Activated naive CD4-positive, alpha-beta T cell treated with anti-CD3 and anti-CD28 coated beads, Interleukin-2, amount 10 ng/mL, durations not matched to agents 7 days and 5 days (primary cell): ENCODE data around the gene ARMC3.

Source experiments
- CTCF ChIA-PET: fragments of 350-600 bp; sonication (Branson Sonifier 250); formaldehyde crosslinking; loops from one replicate; lab custom pipeline; 2021; ENCODE audit warnings: antibody characterized with exemption; lab: Charles Lee
- DNase-seq: peaks from one replicate; pipeline ENCODE4 v3.0.0-alpha.2; 2020
- H3K27ac Mint-ChIP-seq: one replicate; pipeline ENCODE4 v1.8.0; 2021; ENCODE audit warnings: mild to moderate bottlenecking, moderate library complexity, mixed read lengths
- H3K27me3 Mint-ChIP-seq: one replicate; pipeline ENCODE4 v1.8.0; 2021; ENCODE audit warnings: mild to moderate bottlenecking, mixed read lengths
- H3K36me3 Mint-ChIP-seq: one replicate; pipeline ENCODE4 v1.8.0; 2021; ENCODE audit warnings: mixed read lengths
- H3K4me1 Mint-ChIP-seq: one replicate; pipeline ENCODE4 v1.8.0; 2021; ENCODE audit warnings: mixed read lengths
- H3K4me3 Mint-ChIP-seq: one replicate; pipeline ENCODE4 v1.8.0; 2021; ENCODE audit warnings: mild to moderate bottlenecking, moderate library complexity, mixed read lengths
- H3K9me3 Mint-ChIP-seq: one replicate; pipeline ENCODE4 v1.8.0; 2021; ENCODE audit warnings: mixed read lengths

The ARMC3 gene

DNA sequence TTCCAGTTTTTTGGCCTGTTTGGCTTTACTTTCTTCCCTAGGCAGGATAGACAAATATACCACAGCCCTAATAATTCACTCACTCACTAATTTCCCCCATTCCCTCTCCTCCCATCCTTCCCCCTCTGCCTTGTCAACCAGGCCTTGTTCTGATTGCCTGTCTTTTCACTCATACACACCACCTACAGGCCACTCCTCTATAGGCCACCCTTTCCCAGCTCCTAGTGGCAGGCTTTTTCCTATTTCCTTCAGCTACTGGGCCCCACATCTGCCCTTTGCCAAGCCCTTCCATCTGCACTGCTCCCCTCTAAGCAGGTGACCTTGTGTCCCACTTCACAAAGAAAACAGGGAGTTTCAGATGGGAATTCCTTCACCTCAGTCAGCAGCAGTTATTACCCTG lies 107.7 kb downstream of the ARMC3 start:
- DNase-seq, result no peak
- Mint-ChIP-seq H3K4me3 (no peak overlapping the region), H3K36me3 (no peaks in the 10 kb centered on the region), H3K27ac (no peak overlapping the region), H3K4me1 (no peaks in the 10 kb centered on the region), H3K27me3 (peaks cover 13% of the 10 kb centered on the region), H3K9me3 (no peaks in the 10 kb centered on the region)
- CTCF ChIA-PET, result no interaction called here

DNA sequence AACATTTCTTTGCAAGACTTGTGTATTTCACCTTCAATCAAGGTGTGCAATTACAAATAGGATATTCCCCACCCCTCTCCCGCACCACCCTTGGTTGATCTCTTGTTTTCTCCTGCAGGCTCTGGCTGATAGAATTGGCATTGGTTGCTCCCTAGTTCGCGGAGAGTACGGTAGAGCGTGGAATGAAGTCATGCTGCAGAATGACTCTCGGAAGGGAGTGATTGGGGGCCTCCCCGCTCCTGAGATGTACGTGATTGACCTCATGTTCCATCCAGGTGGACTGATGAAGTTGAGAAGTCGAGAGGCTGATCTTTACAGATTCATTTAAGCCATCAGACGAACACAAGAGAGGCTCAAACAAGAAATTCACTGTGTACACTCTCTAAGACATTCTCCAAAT lies 109.3 kb downstream of the ARMC3 start:
- no peaks in the 10 kb centered on the region for H3K9me3 Mint-ChIP-seq
- H3K36me3 Mint-ChIP-seq, result no peaks in the 10 kb centered on the region
- H3K27ac Mint-ChIP-seq, result no peak overlapping the region
- peaks cover 6% of the 10 kb centered on the region for H3K27me3 Mint-ChIP-seq
- no peaks in the 10 kb centered on the region for H3K4me1 Mint-ChIP-seq
- no peak for DNase-seq
- CTCF ChIA-PET, result interaction anchor here (0.6 kb wide), 1 partner anchor 277 kb away, joined by 3 read pairs; no protein-coding TSS in a partner anchor
- no peak overlapping the region for H3K4me3 Mint-ChIP-seq

DNA sequence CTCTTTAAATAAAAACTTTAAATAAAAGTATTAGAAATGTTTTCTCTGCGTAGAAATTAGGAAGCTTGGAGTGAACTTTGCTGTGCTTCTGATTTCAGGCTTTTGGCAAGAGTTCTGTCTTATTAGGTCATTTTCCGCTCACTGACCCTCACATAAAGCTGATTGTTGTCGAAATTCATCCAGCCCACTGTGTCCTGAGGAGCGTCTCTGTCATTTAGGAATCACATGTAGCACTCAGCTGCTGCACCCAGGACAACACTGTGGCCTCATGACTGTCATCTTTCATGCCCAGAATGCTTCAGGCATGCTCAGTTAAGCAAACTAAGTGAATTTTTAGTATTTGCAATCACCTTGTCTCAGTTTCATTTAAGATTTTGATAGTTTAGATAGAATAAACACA lies 109.7 kb downstream of the ARMC3 start:
- H3K27ac Mint-ChIP-seq, result no peak overlapping the region
- no peak for DNase-seq
- no peaks in the 10 kb centered on the region for H3K9me3 Mint-ChIP-seq
- no peak overlapping the region for H3K4me3 Mint-ChIP-seq
- H3K36me3 Mint-ChIP-seq, result no peaks in the 10 kb centered on the region
- CTCF ChIA-PET, result no interaction called here
- peaks cover 6% of the 10 kb centered on the region for H3K27me3 Mint-ChIP-seq
- no peaks in the 10 kb centered on the region for H3K4me1 Mint-ChIP-seq

DNA sequence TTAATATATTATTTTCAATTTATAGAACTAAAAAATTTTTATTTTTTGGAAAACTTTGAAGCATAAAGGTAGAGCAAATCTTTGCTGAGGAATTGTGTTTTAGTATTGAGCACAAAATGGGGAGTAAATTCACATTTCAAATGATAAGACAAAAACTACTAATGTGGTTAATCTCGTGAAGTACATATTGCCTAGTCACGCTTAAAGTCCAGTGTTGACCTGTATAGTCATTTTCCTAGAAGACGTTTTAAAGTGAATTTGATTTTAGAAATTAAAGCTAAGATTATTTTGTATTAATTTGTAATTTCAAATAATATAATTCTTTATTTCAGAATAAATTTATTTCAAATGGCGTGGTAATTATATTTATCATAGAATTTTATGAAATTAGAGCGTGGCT lies 110.3 kb downstream of the ARMC3 start:
- no peaks in the 10 kb centered on the region for H3K36me3 Mint-ChIP-seq
- no peak overlapping the region for H3K27ac Mint-ChIP-seq

DNA sequence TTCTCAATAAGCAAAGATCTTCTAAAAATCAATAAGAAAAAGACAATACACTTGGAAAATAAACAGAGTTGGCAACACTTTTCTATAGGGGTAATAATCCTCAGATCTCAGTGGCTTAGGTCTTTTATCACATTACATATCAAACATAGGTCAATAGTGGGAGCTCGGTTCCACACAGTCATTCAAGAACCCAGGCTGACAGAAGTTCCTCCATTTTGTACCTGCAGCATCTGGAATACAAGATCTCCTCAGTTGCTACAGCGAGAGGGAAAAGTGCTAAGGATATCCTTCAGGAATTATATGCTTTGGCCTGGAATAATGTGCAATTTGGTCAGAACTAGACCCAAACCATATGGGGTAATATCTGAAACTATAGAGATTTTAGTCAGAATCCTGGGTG lies 112.1 kb downstream of the ARMC3 start:
- Mint-ChIP-seq H3K27me3 (peaks cover 6% of the 10 kb centered on the region), H3K9me3 (no peaks in the 10 kb centered on the region), H3K27ac (no peak overlapping the region), H3K4me3 (no peak overlapping the region), H3K36me3 (no peaks in the 10 kb centered on the region), H3K4me1 (no peaks in the 10 kb centered on the region)
- CTCF ChIA-PET, result no interaction called here
- no peak for DNase-seq

More for the DNA sequence above, 110.3 kb downstream of the ARMC3 start:
- CTCF ChIA-PET, result no interaction called here
- H3K27me3 Mint-ChIP-seq, result peaks cover 6% of the 10 kb centered on the region
- H3K4me3 Mint-ChIP-seq, result no peak overlapping the region
- no peak for DNase-seq
- no peaks in the 10 kb centered on the region for H3K9me3 Mint-ChIP-seq
- H3K4me1 Mint-ChIP-seq, result no peaks in the 10 kb centered on the region

DNA sequence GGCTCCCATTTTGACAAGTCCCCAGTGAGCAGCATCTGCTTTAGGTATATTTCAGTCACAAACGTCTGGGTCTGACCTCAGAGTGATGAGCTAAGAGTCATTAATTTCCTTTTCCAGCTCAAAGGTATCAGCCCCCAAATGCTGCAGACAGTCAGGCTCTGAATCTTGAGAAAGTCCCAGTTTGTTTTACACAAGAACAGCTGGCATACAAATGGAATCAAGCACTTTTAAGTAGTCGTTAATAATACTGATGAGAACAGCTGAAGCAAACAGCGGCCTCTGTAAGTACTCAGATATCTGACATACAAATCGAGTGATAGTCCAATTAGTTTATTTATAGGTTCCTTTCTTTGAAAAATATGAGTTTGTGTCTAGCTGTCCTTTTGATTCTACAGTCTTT lies 118.2 kb downstream of the ARMC3 start:
- H3K36me3 Mint-ChIP-seq, result no peaks in the 10 kb centered on the region
- no peaks in the 10 kb centered on the region for H3K4me1 Mint-ChIP-seq
- H3K9me3 Mint-ChIP-seq, result no peaks in the 10 kb centered on the region
- DNase-seq, result no peak
- H3K4me3 Mint-ChIP-seq, result no peak overlapping the region
- no peak overlapping the region for H3K27ac Mint-ChIP-seq
- H3K27me3 Mint-ChIP-seq, result no peaks in the 10 kb centered on the region
- CTCF ChIA-PET, result no interaction called here

DNA sequence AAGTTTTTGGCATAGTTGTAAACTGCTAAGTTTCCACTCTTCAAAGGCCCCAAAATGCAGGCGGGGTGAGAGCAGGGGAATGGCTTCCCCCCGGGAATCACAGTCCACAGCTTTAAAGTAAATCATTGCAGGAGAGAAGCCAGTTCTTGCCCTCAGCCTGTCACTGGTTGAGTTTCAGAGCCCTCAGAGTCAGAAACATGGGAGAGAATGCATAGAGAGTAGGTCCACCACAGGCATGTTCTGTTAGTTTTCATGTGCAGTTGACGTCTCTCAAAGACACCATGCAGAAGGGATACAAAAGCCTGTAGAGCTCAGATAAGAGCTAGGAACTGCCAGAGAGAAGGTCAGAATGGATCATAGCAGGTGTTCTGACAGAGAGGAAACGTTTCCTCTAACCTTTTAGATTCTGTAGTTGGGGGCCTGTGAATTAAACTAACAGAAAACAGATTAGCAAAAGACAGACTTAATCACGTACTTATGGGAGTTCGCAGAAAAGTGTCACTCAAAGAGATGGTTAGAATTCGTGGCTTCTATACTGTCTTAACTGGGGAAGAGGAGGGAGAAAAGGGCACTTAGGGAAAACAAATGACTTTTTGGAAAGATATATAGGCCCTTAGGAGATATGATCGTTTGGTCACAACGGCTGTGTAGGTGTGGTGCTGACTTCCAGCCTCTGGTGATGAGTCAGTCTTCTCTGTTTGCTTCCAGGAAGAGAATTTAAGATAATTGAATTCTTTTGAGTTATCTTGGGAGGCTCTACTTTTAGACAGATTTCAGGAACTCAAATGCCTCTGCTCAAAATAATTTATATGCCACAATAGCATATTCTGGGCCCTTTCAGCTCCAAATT lies 119.6 kb downstream of the ARMC3 start:
- H3K27me3 Mint-ChIP-seq, result peaks cover under 1% of the 10 kb centered on the region
- CTCF ChIA-PET, result no interaction called here
- H3K27ac Mint-ChIP-seq, result no peak overlapping the region
- H3K4me3 Mint-ChIP-seq, result no peak overlapping the region
- H3K9me3 Mint-ChIP-seq, result no peaks in the 10 kb centered on the region
- no peak for DNase-seq
- H3K4me1 Mint-ChIP-seq, result no peaks in the 10 kb centered on the region
- H3K36me3 Mint-ChIP-seq, result no peaks in the 10 kb centered on the region

DNA sequence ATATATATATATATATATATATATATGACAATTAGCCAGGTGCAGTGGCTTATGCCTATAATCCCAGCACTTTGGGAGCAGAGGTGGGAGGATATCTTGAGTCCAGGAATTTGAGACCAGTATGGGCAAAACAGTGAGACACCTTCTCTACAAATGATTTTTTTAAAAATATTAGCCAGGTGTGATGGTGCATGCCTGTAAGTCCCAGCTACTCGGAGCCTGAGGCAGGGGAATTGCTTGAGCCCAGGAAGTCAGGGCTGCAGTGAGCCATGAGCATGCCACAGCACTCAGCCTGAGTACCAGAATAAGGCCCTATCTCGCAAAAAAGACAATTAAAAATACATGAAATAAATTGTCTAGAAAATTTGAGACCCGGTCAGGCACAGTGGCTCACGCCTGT lies 120.3 kb downstream of the ARMC3 start:
- CTCF ChIA-PET, result no interaction called here
- H3K36me3 Mint-ChIP-seq, result no peaks in the 10 kb centered on the region
- H3K27ac Mint-ChIP-seq, result no peak overlapping the region
- H3K9me3 Mint-ChIP-seq, result no peaks in the 10 kb centered on the region
- no peaks in the 10 kb centered on the region for H3K4me1 Mint-ChIP-seq
- no peak overlapping the region for H3K4me3 Mint-ChIP-seq
- DNase-seq, result no peak
- peaks cover 8% of the 10 kb centered on the region for H3K27me3 Mint-ChIP-seq

DNA sequence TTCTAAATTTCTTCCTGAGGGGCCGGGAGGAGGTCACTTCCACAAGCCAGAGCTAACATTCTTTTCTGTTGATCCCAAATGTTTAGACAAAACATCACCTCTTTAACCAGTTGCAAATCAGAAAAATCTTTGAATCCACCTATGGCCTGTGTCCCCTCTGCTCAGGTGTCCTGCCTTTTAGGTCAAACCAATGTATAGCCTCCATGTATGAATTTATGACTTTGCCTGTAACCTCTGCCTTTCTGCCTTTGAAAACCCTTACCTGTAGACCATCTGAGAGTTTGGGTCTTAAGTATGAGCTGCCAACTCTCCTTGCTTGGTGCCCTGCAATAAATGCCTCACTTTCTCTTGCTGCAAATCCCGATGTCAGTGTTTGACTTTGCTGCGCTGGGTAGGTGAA lies 123.4 kb downstream of the ARMC3 start:
- CTCF ChIA-PET, result no interaction called here
- no peak overlapping the region for H3K4me3 Mint-ChIP-seq
- peaks cover 16% of the 10 kb centered on the region for H3K27me3 Mint-ChIP-seq

DNA sequence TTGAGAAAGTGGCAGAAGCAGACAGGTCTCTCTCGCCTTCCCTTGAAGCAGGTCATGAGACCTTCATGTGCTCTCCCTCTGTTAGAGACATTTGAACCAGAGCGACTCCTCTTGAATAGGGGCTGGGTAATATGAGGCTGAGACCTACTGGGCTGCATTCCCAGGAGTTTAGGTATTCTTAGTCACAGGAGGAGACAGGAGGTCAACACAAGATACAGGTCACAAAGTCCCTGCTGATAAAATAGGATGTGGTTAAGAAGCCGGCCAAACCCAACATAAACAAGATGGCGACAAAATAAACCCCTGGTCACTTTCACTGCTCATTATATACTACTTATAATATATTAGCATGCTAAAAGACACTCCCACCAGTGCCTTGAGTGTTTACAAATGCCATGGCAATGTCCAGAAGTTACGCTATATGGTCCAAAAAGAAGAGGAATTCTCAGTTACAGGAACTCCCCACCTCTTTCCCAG lies 124.0 kb downstream of the ARMC3 start:
- no peaks in the 10 kb centered on the region for H3K36me3 Mint-ChIP-seq
- no peaks in the 10 kb centered on the region for H3K9me3 Mint-ChIP-seq
- H3K27ac Mint-ChIP-seq, result no peak overlapping the region
- H3K4me1 Mint-ChIP-seq, result no peaks in the 10 kb centered on the region
- H3K4me3 Mint-ChIP-seq, result no peak overlapping the region
- no peak for DNase-seq
- CTCF ChIA-PET, result no interaction called here
- H3K27me3 Mint-ChIP-seq, result peaks cover 17% of the 10 kb centered on the region

More for the DNA sequence above, 123.4 kb downstream of the ARMC3 start:
- Mint-ChIP-seq H3K27ac (no peak overlapping the region), H3K36me3 (no peaks in the 10 kb centered on the region), H3K9me3 (no peaks in the 10 kb centered on the region), H3K4me1 (no peaks in the 10 kb centered on the region)
- DNase-seq, result no peak

DNA sequence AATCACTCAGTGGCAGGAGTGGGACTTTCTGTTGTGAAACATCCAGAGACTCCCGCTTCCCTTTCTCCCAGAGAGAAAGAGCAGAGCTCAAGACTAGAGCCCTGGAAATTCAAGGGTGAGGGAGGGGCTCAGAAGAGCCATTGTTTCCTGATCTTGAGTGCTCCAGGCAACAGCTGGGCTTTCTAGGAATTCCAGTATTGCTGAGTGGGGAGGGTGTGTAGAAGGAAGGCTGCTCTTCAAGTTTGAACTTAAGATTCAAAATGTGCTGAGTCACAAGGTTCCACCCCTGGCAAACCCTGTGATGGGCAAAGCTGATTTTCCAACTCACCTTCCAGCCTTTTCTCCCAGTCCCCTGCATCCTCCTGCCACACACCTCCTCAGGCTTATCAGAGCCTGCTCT lies 125.2 kb downstream of the ARMC3 start:
- CTCF ChIA-PET, result no interaction called here
- Mint-ChIP-seq H3K9me3 (no peaks in the 10 kb centered on the region), H3K27ac (no peak overlapping the region), H3K4me1 (no peaks in the 10 kb centered on the region), H3K27me3 (peaks cover 20% of the 10 kb centered on the region), H3K36me3 (no peaks in the 10 kb centered on the region), H3K4me3 (no peak overlapping the region)
- DNase-seq, result no peak

DNA sequence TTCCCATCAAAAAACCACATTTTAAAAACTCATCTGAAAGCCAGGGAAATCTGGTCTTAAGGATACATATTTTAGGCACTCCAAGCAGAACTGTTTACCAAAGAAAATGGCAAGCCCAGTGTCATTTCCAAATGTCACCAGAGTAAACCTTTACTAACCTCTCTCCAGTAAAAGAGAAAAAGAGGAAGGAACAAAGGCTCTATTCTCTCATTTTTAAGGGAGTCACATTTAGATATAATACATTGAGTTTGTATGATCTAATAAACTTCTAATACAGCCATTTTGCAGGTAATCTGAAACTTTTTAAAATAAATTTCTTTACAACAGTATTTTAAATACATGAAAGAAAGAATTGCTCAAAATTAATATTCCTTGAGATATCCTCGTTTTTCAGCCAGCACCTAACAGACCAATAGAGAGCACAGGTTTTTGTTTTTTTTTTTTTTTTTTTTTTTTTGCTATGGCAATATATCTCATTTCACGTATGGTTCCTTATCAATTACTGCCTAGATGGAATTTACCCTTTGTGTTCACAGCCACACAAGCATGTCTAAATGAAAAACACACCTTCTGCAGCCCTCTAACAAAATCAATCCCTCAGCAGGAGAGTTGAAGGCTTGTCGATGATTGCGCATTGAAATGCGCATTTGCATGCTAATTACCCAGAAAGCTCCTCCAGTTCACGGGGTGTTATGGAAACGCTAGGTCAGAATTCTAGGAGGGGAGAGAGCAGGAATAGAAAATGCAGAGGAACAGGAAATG lies 127.8 kb downstream of the ARMC3 start:
- H3K27ac Mint-ChIP-seq, result no peak overlapping the region
- CTCF ChIA-PET, result no interaction called here
- H3K4me3 Mint-ChIP-seq, result no peak overlapping the region
- peaks cover 30% of the 10 kb centered on the region for H3K27me3 Mint-ChIP-seq
- no peaks in the 10 kb centered on the region for H3K9me3 Mint-ChIP-seq
- DNase-seq, result no peak
- H3K4me1 Mint-ChIP-seq, result no peaks in the 10 kb centered on the region
- H3K36me3 Mint-ChIP-seq, result no peaks in the 10 kb centered on the region

DNA sequence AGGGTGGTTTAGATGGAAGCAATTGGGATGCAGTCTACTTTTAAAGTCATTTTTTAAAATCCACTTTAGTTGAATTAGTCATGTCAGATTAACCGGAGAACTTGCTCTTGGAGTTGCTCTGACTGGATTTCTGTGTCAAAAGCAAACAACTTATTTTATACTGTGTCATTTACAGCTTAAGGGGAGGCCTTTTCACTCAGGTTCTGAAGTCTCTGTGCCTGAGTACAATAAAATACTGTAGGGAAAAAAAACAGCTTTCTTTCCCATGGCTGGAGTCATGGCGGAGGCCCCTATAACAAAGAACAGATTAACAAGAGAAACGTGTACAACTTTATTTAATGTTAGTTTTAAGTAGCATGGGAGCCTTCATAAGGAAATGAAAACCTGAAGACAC lies 128.3 kb downstream of the ARMC3 start:
- H3K36me3 Mint-ChIP-seq, result no peaks in the 10 kb centered on the region
- H3K27me3 Mint-ChIP-seq, result peaks cover 35% of the 10 kb centered on the region
- DNase-seq, result no peak
- H3K4me3 Mint-ChIP-seq, result no peak overlapping the region
- no peak overlapping the region for H3K27ac Mint-ChIP-seq
- CTCF ChIA-PET, result no interaction called here
- H3K9me3 Mint-ChIP-seq, result no peaks in the 10 kb centered on the region
- no peaks in the 10 kb centered on the region for H3K4me1 Mint-ChIP-seq

DNA sequence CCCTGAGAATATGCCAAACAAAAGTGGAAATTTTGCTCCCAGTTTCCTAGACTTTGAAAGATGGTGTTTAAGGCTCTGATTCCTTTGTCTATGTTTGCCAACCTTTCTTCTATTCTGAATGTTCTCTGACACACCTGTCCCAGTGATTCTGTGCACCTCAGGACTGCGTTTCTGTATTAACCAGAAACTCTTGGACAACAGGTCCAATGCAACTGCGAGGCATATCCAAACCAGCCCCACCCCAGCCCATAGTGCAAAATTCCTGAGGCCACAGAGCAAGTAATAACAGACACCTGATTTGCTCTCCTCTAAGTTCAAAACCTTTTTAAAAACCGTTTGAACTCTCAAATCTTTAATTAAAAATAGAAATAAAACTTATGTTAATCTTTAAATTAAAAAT lies 130.5 kb downstream of the ARMC3 start:
- Mint-ChIP-seq H3K36me3 (no peaks in the 10 kb centered on the region), H3K4me3 (no peak overlapping the region), H3K4me1 (no peaks in the 10 kb centered on the region), H3K9me3 (no peaks in the 10 kb centered on the region), H3K27ac (no peak overlapping the region), H3K27me3 (peaks cover 30% of the 10 kb centered on the region)
- CTCF ChIA-PET, result no interaction called here
- no peak for DNase-seq

DNA sequence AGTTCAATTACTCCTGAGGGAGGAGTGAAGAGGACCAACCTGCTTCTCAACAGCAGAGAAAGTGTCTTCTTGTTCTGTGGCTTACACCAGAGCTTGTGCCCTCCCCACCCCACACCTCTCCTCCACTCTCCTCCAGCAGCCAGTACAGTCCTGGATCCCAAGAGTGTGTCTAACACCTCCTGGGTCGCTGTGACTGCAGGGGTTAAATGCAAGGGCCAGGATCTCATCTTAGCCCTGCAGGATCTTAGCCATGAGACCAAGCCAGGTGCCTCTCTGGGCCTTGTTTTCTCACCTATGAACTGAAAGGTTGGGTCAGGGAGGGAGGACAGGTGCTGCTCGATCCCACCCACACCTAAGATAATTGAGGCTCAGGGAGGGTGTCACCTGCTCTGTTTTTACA lies 133.1 kb downstream of the ARMC3 start:
- no peak overlapping the region for H3K27ac Mint-ChIP-seq
- no peaks in the 10 kb centered on the region for H3K36me3 Mint-ChIP-seq
- DNase-seq, result no peak
- CTCF ChIA-PET, result no interaction called here
- H3K4me1 Mint-ChIP-seq, result no peaks in the 10 kb centered on the region
- no peaks in the 10 kb centered on the region for H3K9me3 Mint-ChIP-seq
- no peak overlapping the region for H3K4me3 Mint-ChIP-seq
- peaks cover 28% of the 10 kb centered on the region for H3K27me3 Mint-ChIP-seq
